ENCODE measurements around the gene SLC23A2. TPM values are rescaled to one million over a fixed set of nuclear protein-coding genes. Genes with fewer than 3 reads are reported as not detected.

The SLC23A2 gene
- total and polyA plus RNA-seq, 4 donors = 9.1 to 48.4 (median 14.7) TPM

GRCh38 chr20:4830696-4831095 is 170.6 kb downstream of the SLC23A2 start:
- Histone ChIP-seq H3K27ac (ENCODE audit: low read depth in 1 of 2, low read length in 2 of 2) (no peak overlapping the region), H3K4me1 (ENCODE audit: control insufficient read depth in 4 of 4, insufficient read depth in 4 of 4, low read length in 3 of 4) (no peaks in the 10 kb centered on the region), H3K4me3 (ENCODE audit: low read depth in 1 of 3, low read length in 3 of 3) (no peak overlapping the region), H3K9me3 (ENCODE audit: control insufficient read depth in 4 of 4, low read length in 3 of 4) (no peaks in the 10 kb centered on the region), H3K36me3 (ENCODE audit: control insufficient read depth in 4 of 4, insufficient read depth in 3 of 4, low read depth in 1 of 4, low read length in 3 of 4) (no peaks in the 10 kb centered on the region), H3K9ac (ENCODE audit: low read depth in 1 of 2, low read length in 2 of 2) (no peak overlapping the region), H3K27me3 (ENCODE audit: control insufficient read depth in 4 of 4, insufficient read depth in 4 of 4, low read length in 3 of 4) (peaks cover 0 to 2% (median 0%) of the 10 kb centered on the region in 4 donors)
- WGBS = 69% methylated on average over 2 of the region's 2 CpGs
- TF ChIP-seq RXRA (IDR thresholded peaks at IDR 0.05) (no peak), JUND (IDR thresholded peaks at IDR 0.05) (no peak), REST (IDR thresholded peaks at IDR 0.05) (no peak), FOXA2 (IDR thresholded peaks at IDR 0.05) (no peak), EGR1 (IDR thresholded peaks at IDR 0.05; ENCODE audit: low read depth in 2 of 2) (no peak), TAF1 (conservative IDR thresholded peaks at IDR 0.05) (no peak), NR2F2 (IDR thresholded peaks at IDR 0.05) (no peak), CTCF (IDR thresholded peaks at IDR 0.05; ENCODE audit: low read depth, low read length, missing input control) (no peak), HNF4A (conservative IDR thresholded peaks at IDR 0.05) (no peak), RAD21 (IDR thresholded peaks at IDR 0.05) (no peak)
- no peak for DNase-seq (ENCODE audit: low spot score)

GRCh38 chr20:4830259-4830658 is 171.1 kb downstream of the SLC23A2 start:
- no peak for TF ChIP-seq ATF3 (IDR thresholded peaks at IDR 0.05)
- TF ChIP-seq HNF4G (IDR thresholded peaks at IDR 0.05) = no peak
- no peak for TF ChIP-seq RXRA (IDR thresholded peaks at IDR 0.05)
- TF ChIP-seq MAX (IDR thresholded peaks at IDR 0.05) = no peak
- TF ChIP-seq CTCF (IDR thresholded peaks at IDR 0.05; ENCODE audit: low read depth, low read length, missing input control) = no peak
- no peak for TF ChIP-seq EGR1 (IDR thresholded peaks at IDR 0.05; ENCODE audit: low read depth in 2 of 2)
- no peak for TF ChIP-seq NR2F2 (IDR thresholded peaks at IDR 0.05)
- TF ChIP-seq TAF1 (conservative IDR thresholded peaks at IDR 0.05) = no peak
- no peak for TF ChIP-seq FOXA2 (IDR thresholded peaks at IDR 0.05)
- TF ChIP-seq REST (IDR thresholded peaks at IDR 0.05) = no peak
- no peak for TF ChIP-seq HNF4A (conservative IDR thresholded peaks at IDR 0.05)
- TF ChIP-seq JUND (IDR thresholded peaks at IDR 0.05) = no peak
- no peak for TF ChIP-seq RAD21 (IDR thresholded peaks at IDR 0.05)
- no peak for TF ChIP-seq YY1 (IDR thresholded peaks at IDR 0.05)
- 89% methylated on average over 3 of the region's 3 CpGs for WGBS
- Histone ChIP-seq H3K27ac (ENCODE audit: low read depth in 1 of 2, low read length in 2 of 2) (no peak overlapping the region), H3K27me3 (ENCODE audit: control insufficient read depth in 4 of 4, insufficient read depth in 4 of 4, low read length in 3 of 4) (peaks cover 0 to 2% (median 0%) of the 10 kb centered on the region in 4 donors), H3K4me3 (ENCODE audit: low read depth in 1 of 3, low read length in 3 of 3) (no peak overlapping the region), H3K9ac (ENCODE audit: low read depth in 1 of 2, low read length in 2 of 2) (no peak overlapping the region), H3K9me3 (ENCODE audit: control insufficient read depth in 4 of 4, low read length in 3 of 4) (no peaks in the 10 kb centered on the region), H3K4me1 (ENCODE audit: control insufficient read depth in 4 of 4, insufficient read depth in 4 of 4, low read length in 3 of 4) (no peaks in the 10 kb centered on the region), H3K36me3 (ENCODE audit: control insufficient read depth in 4 of 4, insufficient read depth in 3 of 4, low read depth in 1 of 4, low read length in 3 of 4) (no peaks in the 10 kb centered on the region)
- no peak for DNase-seq (ENCODE audit: low spot score)

Measured in liver (tissue), 9 donors.